Breast epithelium (tissue), 4 donors: ENCODE measurements around the gene PDP2. TPM values are rescaled to one million over a fixed set of nuclear protein-coding genes. Genes with fewer than 3 reads are reported as not detected.

Source experiments
- DNase-seq, 2 donors: peaks; one replicate each; pipeline ENCODE4 v3.0.0-alpha.2; 2019; ENCODE audit warnings: low spot score in 2 of 2
- H3K27ac ChIP-seq, 2 donors: fragments of 200-600 bp; sonication (generic) in 1 of 2; one replicate each; pipeline ENCODE4 v1.5.1; 2016 to 2019; ENCODE audit warnings: mild to moderate bottlenecking in 1 of 2
- H3K27me3 ChIP-seq, 2 donors: fragments of 200-600 bp; sonication (generic) in 1 of 2; one replicate each; pipeline versions ENCODE4 v1.5.1 to v1.6.0; 2017 to 2019; ENCODE audit warnings: control low read depth in 1 of 2, mild to moderate bottlenecking in 1 of 2
- H3K36me3 ChIP-seq: fragments of 200-600 bp; one replicate; pipeline ENCODE4 v1.5.1; 2019
- H3K4me1 ChIP-seq, 2 donors: fragments of 200-600 bp; sonication (generic); one replicate each; pipeline ENCODE4 v1.5.1; 2016 to 2019; ENCODE audit warnings: control low read depth in 1 of 2
- H3K4me3 ChIP-seq, 3 donors: fragments of 200-600 bp; sonication (generic); 1 replicate in 2 of 3; 2 replicates in 1 of 3; pipeline ENCODE4 v1.5.1; 2016 to 2019; ENCODE audit warnings: mild to moderate bottlenecking in 3 of 3, moderate library complexity in 2 of 3
- H3K9me3 ChIP-seq, 2 donors: fragments of 200-600 bp; sonication (generic) in 1 of 2; one replicate each; pipeline ENCODE4 v1.5.1; 2016 to 2019; ENCODE audit warnings: control low read depth in 1 of 2
- CTCF ChIP-seq, 3 donors: fragments of 450-650 bp; IDR thresholded peaks; one replicate each; pipeline ENCODE4 v1.5.1; 2016 to 2017; ENCODE audit warnings: antibody characterized with exemption in 3 of 3, mild to moderate bottlenecking in 3 of 3, moderate library complexity in 3 of 3
- POLR2A ChIP-seq: fragments of 450-650 bp; IDR thresholded peaks from one replicate; pipeline ENCODE4 v1.6.1; 2016; ENCODE audit warnings: antibody characterized with exemption, mild to moderate bottlenecking, moderate library complexity
- POLR2AphosphoS5 ChIP-seq, 3 donors: sonication (generic); formaldehyde crosslinking; IDR thresholded peaks; one replicate each; pipeline ENCODE4 v1.6.1; 2017; ENCODE audit warnings: antibody characterized with exemption in 3 of 3
- intact Hi-C: fragments of 100-400 bp; cut with DNase I; formaldehyde crosslinking; loops from one replicate; pipeline ENCODE4 v1.15.1; 2023; ENCODE audit warnings: low total_unique reads
- total RNA-seq, 3 donors: library from RNA; depleted of rRNA; stranded (reverse); fragments of >200 nt; gene quantifications; one replicate each; pipeline ENCODE4 v1.1.0, GENCODE V29; 2016

The PDP2 gene
- total RNA-seq, 3 donors from 2014 or later, result 8.8 to 18.6 (median 9.4) TPM

GRCh38 chr16:66913081-66913480, 32.8 kb downstream of the PDP2 start:
- H3K27ac ChIP-seq, result no peak overlapping the region
- H3K4me3 ChIP-seq, result no peak overlapping the region
- H3K36me3 ChIP-seq, result no peaks in the 10 kb centered on the region
- intact Hi-C loops, result no loop called here
- H3K9me3 ChIP-seq, result no peaks in the 10 kb centered on the region
- H3K4me1 ChIP-seq, result no peaks in the 10 kb centered on the region
- DNase-seq, result no peak
- no peaks in the 10 kb centered on the region for H3K27me3 ChIP-seq
- TF ChIP-seq POLR2A (no peak), POLR2AphosphoS5 (IDR thresholded peaks at IDR 0.05) (no peak), CTCF (IDR thresholded peaks at IDR 0.05) (no peak)

GRCh38 chr16:66913711-66914110, 33.4 kb downstream of the PDP2 start:
- intact Hi-C loops, result no loop called here
- no peaks in the 10 kb centered on the region for H3K36me3 ChIP-seq
- no peak for DNase-seq
- TF ChIP-seq CTCF (IDR thresholded peaks at IDR 0.05), result no peak
- TF ChIP-seq POLR2A, result no peak
- TF ChIP-seq POLR2AphosphoS5 (IDR thresholded peaks at IDR 0.05), result no peak
- no peaks in the 10 kb centered on the region for H3K9me3 ChIP-seq
- H3K27ac ChIP-seq, result no peak overlapping the region
- no peaks in the 10 kb centered on the region for H3K4me1 ChIP-seq
- no peak overlapping the region for H3K4me3 ChIP-seq
- no peaks in the 10 kb centered on the region for H3K27me3 ChIP-seq

- Histone ChIP-seq H3K9me3 (no peaks in the 10 kb centered on the region), H3K36me3 (no peaks in the 10 kb centered on the region), H3K4me3 (no peak overlapping the region), H3K27ac (no peak overlapping the region), H3K27me3 (peaks cover 0 to 3% of the 10 kb centered on the region in 2 donors), H3K4me1 (no peaks in the 10 kb centered on the region)
- intact Hi-C loops, result no loop called here
- DNase-seq, result no peak
- TF ChIP-seq POLR2AphosphoS5 (IDR thresholded peaks at IDR 0.05) (no peak), CTCF (IDR thresholded peaks at IDR 0.05) (no peak), POLR2A (no peak)
Measured at GRCh38 chr16:66914541-66914940, 34.2 kb downstream of the PDP2 start.

GRCh38 chr16:66915041-66915440, 34.7 kb downstream of the PDP2 start:
- no peak for TF ChIP-seq POLR2A
- TF ChIP-seq POLR2AphosphoS5 (IDR thresholded peaks at IDR 0.05), result no peak
- TF ChIP-seq CTCF (IDR thresholded peaks at IDR 0.05), result no peak
- no peaks in the 10 kb centered on the region for H3K9me3 ChIP-seq
- H3K27me3 ChIP-seq, result peaks cover 0 to 8% of the 10 kb centered on the region in 2 donors
- H3K36me3 ChIP-seq, result no peaks in the 10 kb centered on the region
- no peak overlapping the region for H3K27ac ChIP-seq
- DNase-seq, result no peak
- intact Hi-C loops, result no loop called here
- H3K4me1 ChIP-seq, result no peaks in the 10 kb centered on the region
- H3K4me3 ChIP-seq, result no peak overlapping the region

- Histone ChIP-seq H3K4me3 (no peak overlapping the region), H3K36me3 (no peaks in the 10 kb centered on the region), H3K27ac (no peak overlapping the region), H3K27me3 (peaks cover 0 to 10% of the 10 kb centered on the region in 2 donors), H3K4me1 (no peaks in the 10 kb centered on the region), H3K9me3 (no peaks in the 10 kb centered on the region)
- TF ChIP-seq POLR2A (no peak), CTCF (IDR thresholded peaks at IDR 0.05) (no peak), POLR2AphosphoS5 (IDR thresholded peaks at IDR 0.05) (no peak)
- intact Hi-C loops, result no loop called here
- no peak for DNase-seq
Measured at GRCh38 chr16:66916518-66916917, 36.2 kb downstream of the PDP2 start.
